Stomach smooth muscle (tissue), 2 donors: ENCODE measurements around the gene IRGC.
A peak's percentile ranks its signal among the peaks of the same experiment; 100 is the strongest.

Source experiments
- H3K27ac ChIP-seq: one replicate; pipeline ENCODE4 v1.7.0; 2013; ENCODE audit warnings: mild to moderate bottlenecking, low read length, inconsistent platforms
- H3K27me3 ChIP-seq, 2 donors: one replicate each; pipeline ENCODE4 v1.7.0; 2013; ENCODE audit warnings: low read length in 2 of 2; ENCODE audit not compliant: insufficient read depth in 2 of 2, control insufficient read depth in 1 of 2
- H3K36me3 ChIP-seq, 2 donors: one replicate each; pipeline ENCODE4 v1.7.0; 2013; ENCODE audit warnings: low read length in 2 of 2; ENCODE audit not compliant: control insufficient read depth in 2 of 2, insufficient read depth in 2 of 2
- H3K4me1 ChIP-seq: one replicate; pipeline ENCODE4 v1.7.0; 2013; ENCODE audit warnings: low read length; ENCODE audit not compliant: control insufficient read depth, insufficient read depth
- H3K4me3 ChIP-seq, 2 donors: one replicate each; pipeline ENCODE4 v1.7.0; 2013; ENCODE audit warnings: low read length in 2 of 2
- H3K9ac ChIP-seq, 2 donors: one replicate each; pipeline ENCODE4 v1.7.0; 2013; ENCODE audit warnings: low read length in 2 of 2, mild to moderate bottlenecking in 1 of 2
- H3K9me3 ChIP-seq, 2 donors: one replicate each; pipeline ENCODE4 v1.7.0; 2013; ENCODE audit warnings: low read length in 2 of 2; ENCODE audit not compliant: control insufficient read depth in 2 of 2
- donor health status: healthy.
- donor health status: Pancreatic carcinoma.

Gene IRGC

GRCh38 chr19:43691755-43692154 lies 24.1 kb upstream of the IRGC start:
- H3K9me3 ChIP-seq = peaks cover 17 to 25% of the 10 kb centered on the region in 2 donors
- no peak overlapping the region for H3K9ac ChIP-seq
- H3K4me3 ChIP-seq = no peak overlapping the region
- no peaks in the 10 kb centered on the region for H3K36me3 ChIP-seq
- no peak overlapping the region for H3K27ac ChIP-seq
- no peaks in the 10 kb centered on the region for H3K4me1 ChIP-seq
- peaks cover 0 to 4% of the 10 kb centered on the region in 2 donors for H3K27me3 ChIP-seq

GRCh38 chr19:43692385-43692784 lies 23.5 kb upstream of the IRGC start:
- Histone ChIP-seq H3K27me3 (peaks cover 0 to 5% of the 10 kb centered on the region in 2 donors), H3K36me3 (no peaks in the 10 kb centered on the region), H3K9me3 (peaks cover 17 to 25% of the 10 kb centered on the region in 2 donors), H3K27ac (no peak overlapping the region), H3K4me3 (no peak overlapping the region), H3K4me1 (no peaks in the 10 kb centered on the region), H3K9ac (no peak overlapping the region)

GRCh38 chr19:43692877-43693276 lies 23.0 kb upstream of the IRGC start:
- no peak overlapping the region for H3K27ac ChIP-seq

GRCh38 chr19:43694553-43694952 lies 21.3 kb upstream of the IRGC start:
- no peak overlapping the region for H3K4me3 ChIP-seq
- H3K27me3 ChIP-seq = peaks cover 7 to 12% of the 10 kb centered on the region in 2 donors
- peaks cover 3% of the 10 kb centered on the region for H3K4me1 ChIP-seq
- no peak overlapping the region for H3K9ac ChIP-seq
- H3K27ac ChIP-seq = no peak overlapping the region
- peaks cover 17 to 25% of the 10 kb centered on the region in 2 donors for H3K9me3 ChIP-seq
- no peaks in the 10 kb centered on the region for H3K36me3 ChIP-seq

More at GRCh38 chr19:43692877-43693276, 23.0 kb upstream of the IRGC start:
- H3K4me3 ChIP-seq = no peak overlapping the region
- peaks cover 0 to 9% of the 10 kb centered on the region in 2 donors for H3K27me3 ChIP-seq
- no peaks in the 10 kb centered on the region for H3K36me3 ChIP-seq
- peaks cover 17 to 25% of the 10 kb centered on the region in 2 donors for H3K9me3 ChIP-seq
- H3K9ac ChIP-seq = no peak overlapping the region
- no peaks in the 10 kb centered on the region for H3K4me1 ChIP-seq

GRCh38 chr19:43695985-43696704 lies 19.7 kb upstream of the IRGC start:
- Histone ChIP-seq H3K9me3 (peaks cover 14 to 17% of the 10 kb centered on the region in 2 donors), H3K4me3 (no peak overlapping the region), H3K4me1 (peaks cover 9% of the 10 kb centered on the region), H3K27ac (no peak overlapping the region), H3K27me3 (peaks cover 12 to 16% of the 10 kb centered on the region in 2 donors), H3K9ac (no peak overlapping the region), H3K36me3 (no peaks in the 10 kb centered on the region)

- Histone ChIP-seq H3K4me3 (no peak overlapping the region), H3K9me3 (peaks cover 2 to 8% of the 10 kb centered on the region in 2 donors), H3K4me1 (peaks cover 9% of the 10 kb centered on the region), H3K9ac (no peak overlapping the region), H3K36me3 (no peaks in the 10 kb centered on the region), H3K27me3 (peaks cover 14 to 16% of the 10 kb centered on the region in 2 donors), H3K27ac (no peak overlapping the region)
These were observed 18.6 kb upstream of the IRGC start for GRCh38 chr19:43697295-43697694.

- no peak overlapping the region for H3K9ac ChIP-seq
- peaks cover 9% of the 10 kb centered on the region for H3K4me1 ChIP-seq
- peaks cover 14 to 16% of the 10 kb centered on the region in 2 donors for H3K27me3 ChIP-seq
- H3K9me3 ChIP-seq = peaks cover 0 to 6% of the 10 kb centered on the region in 2 donors
- peak overlapping the region; percentile 8 to 35 for H3K4me3 ChIP-seq
- no peak overlapping the region for H3K27ac ChIP-seq
- no peaks in the 10 kb centered on the region for H3K36me3 ChIP-seq
These were observed 16.1 kb upstream of the IRGC start for GRCh38 chr19:43699506-43700394.

GRCh38 chr19:43700395-43701000 lies 15.4 kb upstream of the IRGC start:
- Histone ChIP-seq H3K4me1 (peaks cover 9% of the 10 kb centered on the region), H3K9ac (no peak overlapping the region), H3K27ac (no peak overlapping the region), H3K36me3 (no peaks in the 10 kb centered on the region), H3K27me3 (peaks cover 14 to 16% of the 10 kb centered on the region in 2 donors), H3K4me3 (peak overlapping the region in 1 of 2 donors; percentile 35), H3K9me3 (peaks cover 0 to 6% of the 10 kb centered on the region in 2 donors)

GRCh38 chr19:43704002-43704705 lies 11.7 kb upstream of the IRGC start:
- Histone ChIP-seq H3K4me1 (peaks cover 9% of the 10 kb centered on the region), H3K4me3 (no peak overlapping the region), H3K27ac (no peak overlapping the region), H3K9ac (no peak overlapping the region), H3K9me3 (peaks cover 0 to 5% of the 10 kb centered on the region in 2 donors), H3K36me3 (no peaks in the 10 kb centered on the region), H3K27me3 (peaks cover 2 to 13% of the 10 kb centered on the region in 2 donors)

GRCh38 chr19:43705729-43706128 lies 10.1 kb upstream of the IRGC start:
- Histone ChIP-seq H3K9me3 (peaks cover 0 to 6% of the 10 kb centered on the region in 2 donors), H3K27me3 (peaks cover 2 to 3% of the 10 kb centered on the region in 2 donors), H3K27ac (no peak overlapping the region), H3K4me3 (no peak overlapping the region), H3K4me1 (no peaks in the 10 kb centered on the region), H3K36me3 (no peaks in the 10 kb centered on the region), H3K9ac (no peak overlapping the region)
